Liver (tissue), 9 donors: ENCODE results near the gene KIF4A. TPM values are rescaled to one million over a fixed set of nuclear protein-coding genes. Genes with fewer than 3 reads are reported as not detected.

Source experiments
- DNase-seq: peaks from one replicate; pipeline ENCODE4 v3.0.0-alpha.2; 2017; ENCODE audit warnings: low spot score
- H3K27ac ChIP-seq, 2 donors: one replicate each; pipeline ENCODE4 v1.7.0; 2013; ENCODE audit warnings: inconsistent platforms in 2 of 2, low read length in 2 of 2, control low read depth in 1 of 2, low read depth in 1 of 2, mild to moderate bottlenecking in 1 of 2
- H3K27me3 ChIP-seq, 4 donors: one replicate each; pipeline versions ENCODE4 v1.6.1 to v1.7.0; 2013; ENCODE audit warnings: low read length in 3 of 4, inconsistent platforms in 1 of 4, mild to moderate bottlenecking in 1 of 4, moderate library complexity in 1 of 4; ENCODE audit not compliant: control insufficient read depth in 4 of 4, insufficient read depth in 4 of 4
- H3K36me3 ChIP-seq, 4 donors: one replicate each; pipeline versions ENCODE4 v1.6.1 to v1.7.0; 2013; ENCODE audit warnings: low read length in 3 of 4, mild to moderate bottlenecking in 3 of 4, low read depth in 1 of 4, moderate library complexity in 1 of 4; ENCODE audit not compliant: control insufficient read depth in 4 of 4, insufficient read depth in 3 of 4
- H3K4me1 ChIP-seq, 4 donors: one replicate each; pipeline versions ENCODE4 v1.6.1 to v1.7.0; 2013; ENCODE audit warnings: low read length in 3 of 4, mild to moderate bottlenecking in 3 of 4, moderate library complexity in 1 of 4; ENCODE audit not compliant: control insufficient read depth in 4 of 4, insufficient read depth in 4 of 4
- H3K4me3 ChIP-seq, 3 donors: one replicate each; pipeline versions ENCODE4 v1.6.1 to v1.7.0; 2013; ENCODE audit warnings: low read length in 3 of 3, control low read depth in 1 of 3, low read depth in 1 of 3, mild to moderate bottlenecking in 1 of 3
- H3K9ac ChIP-seq, 2 donors: one replicate each; pipeline ENCODE4 v1.7.0; 2013; ENCODE audit warnings: low read length in 2 of 2, mild to moderate bottlenecking in 2 of 2, moderate library complexity in 2 of 2, control low read depth in 1 of 2, low read depth in 1 of 2
- H3K9me3 ChIP-seq, 4 donors: one replicate each; pipeline versions ENCODE4 v1.6.1 to v1.7.0; 2013; ENCODE audit warnings: low read length in 3 of 4; ENCODE audit not compliant: control insufficient read depth in 4 of 4
- ATF3 ChIP-seq: IDR thresholded peaks from 2 replicates; pipeline ENCODE4 v1.6.1; 2016; ENCODE audit warnings: antibody characterized with exemption
- CTCF ChIP-seq: fragments of 150-350 bp; IDR thresholded peaks from 2 replicates; pipeline ENCODE4 v1.5.1; 2017; ENCODE audit warnings: improper control_type of control experiment, low read depth, low read length; ENCODE audit not compliant: missing input control
- EGR1 ChIP-seq, 2 donors: IDR thresholded peaks; 2 replicates each; pipeline ENCODE4 v1.6.1; 2016 to 2018; ENCODE audit warnings: antibody characterized with exemption in 2 of 2, low read depth in 2 of 2
- FOXA1 ChIP-seq: IDR thresholded peaks from 2 replicates; pipeline ENCODE4 v1.6.1; 2016; ENCODE audit warnings: antibody characterized with exemption
- FOXA2 ChIP-seq: IDR thresholded peaks from 2 replicates; pipeline ENCODE4 v1.6.1; 2016; ENCODE audit warnings: antibody characterized with exemption
- GABPA ChIP-seq, 2 donors: IDR thresholded peaks in 1 of 2; conservative IDR thresholded peaks in 1 of 2; 2 replicates each; pipeline ENCODE4 v1.6.1; 2016; ENCODE audit warnings: antibody characterized with exemption in 2 of 2, mild to moderate bottlenecking in 1 of 2, moderate library complexity in 1 of 2
- HNF4A ChIP-seq, 2 donors: conservative IDR thresholded peaks; 2 replicates each; pipeline ENCODE4 v1.6.1; 2016; ENCODE audit warnings: antibody characterized with exemption in 2 of 2, mild to moderate bottlenecking in 2 of 2
- HNF4G ChIP-seq: IDR thresholded peaks from 2 replicates; pipeline ENCODE4 v1.6.1; 2016; ENCODE audit warnings: antibody characterized with exemption
- JUND ChIP-seq, 2 donors: IDR thresholded peaks; 2 replicates each; pipeline ENCODE4 v1.6.1; 2016; ENCODE audit warnings: antibody characterized with exemption in 2 of 2
- MAX ChIP-seq: IDR thresholded peaks from 2 replicates; pipeline ENCODE4 v1.6.1; 2016; ENCODE audit warnings: antibody characterized with exemption
- NR2F2 ChIP-seq: IDR thresholded peaks from 2 replicates; pipeline ENCODE4 v1.6.1; 2016; ENCODE audit warnings: antibody characterized with exemption
- RAD21 ChIP-seq, 2 donors: IDR thresholded peaks; 2 replicates each; pipeline ENCODE4 v1.6.1; 2016; ENCODE audit warnings: antibody characterized with exemption in 2 of 2, mild to moderate bottlenecking in 2 of 2
- REST ChIP-seq: IDR thresholded peaks from 2 replicates; pipeline ENCODE4 v1.6.1; 2016; ENCODE audit warnings: antibody characterized with exemption, mild to moderate bottlenecking
- RXRA ChIP-seq, 2 donors: IDR thresholded peaks; 2 replicates each; pipeline ENCODE4 v1.6.1; 2017 to 2018; ENCODE audit warnings: antibody characterized with exemption in 2 of 2, mild to moderate bottlenecking in 1 of 2
- SP1 ChIP-seq: IDR thresholded peaks from 2 replicates; pipeline ENCODE4 v1.6.1; 2018; ENCODE audit warnings: antibody characterized with exemption, mild to moderate bottlenecking
- TAF1 ChIP-seq: conservative IDR thresholded peaks from 2 replicates; pipeline ENCODE4 v1.6.1; 2016; ENCODE audit warnings: antibody characterized with exemption, mild to moderate bottlenecking
- YY1 ChIP-seq: IDR thresholded peaks from 2 replicates; pipeline ENCODE4 v1.6.1; 2016; ENCODE audit warnings: antibody characterized with exemption, mild to moderate bottlenecking
- ZBTB33 ChIP-seq: IDR thresholded peaks from 2 replicates; pipeline ENCODE4 v1.6.1; 2016; ENCODE audit warnings: antibody characterized with exemption
- WGBS: extraction: QIAGEN DNeasy Blood & Tissue Kit; methylation state at CpG from one replicate; pipeline ENCODE4 v1.1.7; 2013; 5-methylcytosine and 5-hydroxymethylcytosine counted together
- polyA plus RNA-seq, 2 donors: library from polyadenylated mRNA; stranded (reverse) in 1 of 2; unstranded in 1 of 2; fragments of 200-250 nt in 1 of 2; fragments of >200 nt in 1 of 2; fragmentation: Nextera tagmentation in 1 of 2; extraction: Ambion mirVana in 1 of 2; gene quantifications; one replicate each; pipeline versions ENCODE4 v1.2.1 to v1.2.3, GENCODE V29; 2013 to 2015
- total RNA-seq, 2 donors: library from RNA; depleted of rRNA; stranded (reverse); fragments of >200 nt; gene quantifications; one replicate each; pipeline ENCODE4 v1.2.3, GENCODE V29; 2014
- donor health status: healthy.
- donor health status: healthy.
- donor health status: healthy.
- donor health status: healthy.
- donor health status: healthy.

Gene KIF4A
- total and polyA plus RNA-seq, 4 donors = under 0.01 to 17.3 (median 0.50) TPM

- H3K4me1 ChIP-seq = no peaks in the 10 kb centered on the region
- H3K36me3 ChIP-seq = no peaks in the 10 kb centered on the region
- TF ChIP-seq NR2F2 = no peak
- 97% methylated on average over 1 of the region's 1 CpG for WGBS
- no peak overlapping the region for H3K4me3 ChIP-seq
- no peak overlapping the region for H3K9ac ChIP-seq
- no peak for DNase-seq
- H3K9me3 ChIP-seq = no peaks in the 10 kb centered on the region
- no peaks in the 10 kb centered on the region for H3K27me3 ChIP-seq
- H3K27ac ChIP-seq = no peak overlapping the region
Observed at GRCh38 chrX:70331161-70331560, 41.3 kb downstream of the KIF4A start.

- Histone ChIP-seq H3K4me1 (no peaks in the 10 kb centered on the region), H3K27me3 (no peaks in the 10 kb centered on the region), H3K4me3 (no peak overlapping the region), H3K9ac (no peak overlapping the region), H3K27ac (no peak overlapping the region), H3K36me3 (no peaks in the 10 kb centered on the region), H3K9me3 (no peaks in the 10 kb centered on the region)
- no peak for TF ChIP-seq JUND (IDR thresholded peaks at IDR 0.05)
- no peak for TF ChIP-seq GABPA (IDR thresholded peaks at IDR 0.05 in 1 of 2, conservative IDR thresholded peaks at IDR 0.05 in 1 of 2)
- TF ChIP-seq RAD21 (IDR thresholded peaks at IDR 0.05) = no peak
- no peak for TF ChIP-seq MAX
- TF ChIP-seq REST = no peak
- no peak for TF ChIP-seq ZBTB33
- no peak for TF ChIP-seq FOXA1
- no peak for TF ChIP-seq ATF3
- no peak for TF ChIP-seq SP1
- TF ChIP-seq CTCF = no peak
- no peak for TF ChIP-seq HNF4A (conservative IDR thresholded peaks at IDR 0.05)
- TF ChIP-seq TAF1 = no peak
- no peak for TF ChIP-seq HNF4G
- no peak for TF ChIP-seq FOXA2
- no peak for TF ChIP-seq YY1
- TF ChIP-seq EGR1 (IDR thresholded peaks at IDR 0.05; ENCODE audit: low read depth in 2 of 2) = no peak
- TF ChIP-seq NR2F2 = no peak
- no peak for TF ChIP-seq RXRA (IDR thresholded peaks at IDR 0.05)
- no peak for DNase-seq
- WGBS = 97% methylated on average over 1 of the region's 1 CpG
Observed at GRCh38 chrX:70332600-70332999, 42.7 kb downstream of the KIF4A start.
